D721Med (cell line): ENCODE data around the gene XRCC6.
"Not testable (repeated sequence)": the region's sequence is repeated elsewhere in the genome, so short reads cannot be mapped to it uniquely, and the experiment has no call there.

Experiments used
- DNase-seq: peaks from one replicate; pipeline ENCODE4 v3.0.0; 2011; ENCODE audit warnings: low spot score; ENCODE audit not compliant: insufficient read length
- FAIRE-seq: peaks from 2 replicates; lab custom pipeline; 2011; peaks lifted over from hg19 to GRCh38; lab: Jason Lieb, UNC
- TF ChIP-seq, protein P1 (sequence below): IDR thresholded peaks from 2 replicates; pipeline ENCODE4 v1.5.1; 2012; ENCODE audit warnings: mild to moderate bottlenecking, control low read depth; ENCODE audit not compliant: insufficient read depth; ENCODE audit errors: missing control alignments

Gene XRCC6

DNA sequence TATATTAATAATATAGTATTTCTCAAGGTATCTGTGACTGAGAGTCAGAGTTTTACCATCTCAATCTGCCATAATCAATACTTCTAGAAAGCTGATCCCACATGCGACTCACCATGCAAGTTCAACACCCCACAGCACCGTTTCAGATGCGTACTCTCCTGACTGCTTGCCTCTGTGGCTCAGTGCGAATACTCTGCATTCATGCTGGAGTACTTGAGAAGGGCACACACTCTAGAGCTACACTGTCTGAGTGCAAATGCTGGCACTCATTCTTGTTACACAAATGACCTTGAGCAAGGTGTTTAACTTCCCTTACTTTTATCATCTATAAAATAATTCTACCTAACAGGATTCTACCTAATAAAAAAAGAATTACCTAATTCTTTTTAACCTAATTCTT is 55.0 kb downstream of the XRCC6 start:
- no peak for DNase-seq
- no peak for FAIRE-seq
- TF ChIP-seq, protein P1, sequence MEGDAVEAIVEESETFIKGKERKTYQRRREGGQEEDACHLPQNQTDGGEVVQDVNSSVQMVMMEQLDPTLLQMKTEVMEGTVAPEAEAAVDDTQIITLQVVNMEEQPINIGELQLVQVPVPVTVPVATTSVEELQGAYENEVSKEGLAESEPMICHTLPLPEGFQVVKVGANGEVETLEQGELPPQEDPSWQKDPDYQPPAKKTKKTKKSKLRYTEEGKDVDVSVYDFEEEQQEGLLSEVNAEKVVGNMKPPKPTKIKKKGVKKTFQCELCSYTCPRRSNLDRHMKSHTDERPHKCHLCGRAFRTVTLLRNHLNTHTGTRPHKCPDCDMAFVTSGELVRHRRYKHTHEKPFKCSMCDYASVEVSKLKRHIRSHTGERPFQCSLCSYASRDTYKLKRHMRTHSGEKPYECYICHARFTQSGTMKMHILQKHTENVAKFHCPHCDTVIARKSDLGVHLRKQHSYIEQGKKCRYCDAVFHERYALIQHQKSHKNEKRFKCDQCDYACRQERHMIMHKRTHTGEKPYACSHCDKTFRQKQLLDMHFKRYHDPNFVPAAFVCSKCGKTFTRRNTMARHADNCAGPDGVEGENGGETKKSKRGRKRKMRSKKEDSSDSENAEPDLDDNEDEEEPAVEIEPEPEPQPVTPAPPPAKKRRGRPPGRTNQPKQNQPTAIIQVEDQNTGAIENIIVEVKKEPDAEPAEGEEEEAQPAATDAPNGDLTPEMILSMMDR: no peak

DNA sequence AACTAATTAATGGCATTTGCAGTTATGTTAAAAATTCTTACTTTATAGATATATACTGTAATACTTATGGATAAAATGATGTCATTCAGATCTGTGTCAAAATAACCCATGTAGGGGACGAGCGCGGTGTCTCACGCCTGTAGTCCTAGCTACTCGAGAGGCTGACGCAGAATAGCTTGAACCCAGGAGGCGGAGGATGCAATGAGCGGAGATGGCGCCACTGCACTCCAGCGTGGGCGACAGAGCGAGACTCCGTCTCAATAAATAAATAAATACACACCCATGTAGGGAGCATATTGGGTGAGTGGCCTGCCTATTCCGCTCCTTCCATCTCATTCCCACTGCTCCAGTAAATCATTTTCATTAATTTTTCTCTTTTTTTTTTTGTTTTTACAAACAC is 60.5 kb downstream of the XRCC6 start:
- FAIRE-seq (no peak), DNase-seq (no peak)
- TF ChIP-seq, protein P1: no peak

DNA sequence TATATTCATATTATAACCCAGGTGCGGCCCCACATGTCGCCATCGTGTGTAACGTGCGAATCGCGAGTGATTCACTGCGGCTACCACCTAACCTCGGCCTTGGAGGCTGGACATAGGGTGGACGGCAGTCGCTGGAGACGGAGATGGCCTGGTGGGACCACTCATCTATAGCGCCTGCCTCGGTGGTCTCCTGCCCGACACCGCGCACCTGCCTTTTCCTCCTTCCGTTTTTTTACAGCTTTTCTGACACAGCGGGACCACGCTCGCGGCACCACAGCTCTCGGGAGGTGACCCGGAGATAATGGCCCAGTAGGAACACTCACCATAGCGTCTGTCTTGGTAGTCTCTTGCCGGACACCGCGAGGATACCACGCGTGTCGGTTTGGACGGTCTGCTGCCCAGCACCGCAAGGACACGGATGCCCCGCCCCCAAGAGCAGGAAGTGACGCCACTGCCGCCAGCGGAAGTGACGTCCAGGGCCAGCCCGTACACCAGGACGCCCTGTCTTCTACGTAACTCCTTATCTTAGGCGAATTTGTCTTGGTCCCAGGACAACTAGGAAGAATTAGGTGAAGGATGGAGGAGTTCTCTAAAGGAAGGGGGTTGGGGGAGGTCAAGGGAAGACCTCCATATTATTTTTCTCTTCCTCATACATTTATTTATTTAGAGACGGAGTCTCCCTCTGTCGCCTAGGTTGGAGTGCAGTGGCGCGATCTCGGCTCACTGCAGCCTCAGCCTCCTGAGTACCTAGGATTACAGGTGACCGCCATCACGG is 61.1 kb downstream of the XRCC6 start:
- TF ChIP-seq, protein P1: no peak
- DNase-seq (no peak), FAIRE-seq (no peak)

DNA sequence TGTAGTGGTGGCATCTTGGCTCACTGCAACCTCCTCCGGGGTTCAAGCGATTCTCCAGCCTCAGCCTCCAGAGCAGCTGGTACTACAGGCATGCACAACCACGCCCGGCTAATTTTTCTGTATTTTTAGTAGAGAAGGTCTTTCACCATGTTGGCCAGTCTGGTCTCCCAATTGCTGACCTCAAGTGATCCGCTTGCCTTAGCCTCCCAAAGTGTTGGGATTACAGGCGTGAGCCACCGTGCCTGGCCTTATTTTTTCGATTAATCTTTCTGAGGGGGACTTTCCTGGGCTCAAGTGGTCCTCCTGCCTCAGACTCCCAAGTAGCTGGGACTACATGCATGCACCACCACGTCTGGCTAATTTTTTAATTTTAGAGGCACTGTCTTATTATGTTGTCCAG is 62.0 kb downstream of the XRCC6 start:
- FAIRE-seq (no peak), DNase-seq (no peak)
- TF ChIP-seq, protein P1: no peak

DNA sequence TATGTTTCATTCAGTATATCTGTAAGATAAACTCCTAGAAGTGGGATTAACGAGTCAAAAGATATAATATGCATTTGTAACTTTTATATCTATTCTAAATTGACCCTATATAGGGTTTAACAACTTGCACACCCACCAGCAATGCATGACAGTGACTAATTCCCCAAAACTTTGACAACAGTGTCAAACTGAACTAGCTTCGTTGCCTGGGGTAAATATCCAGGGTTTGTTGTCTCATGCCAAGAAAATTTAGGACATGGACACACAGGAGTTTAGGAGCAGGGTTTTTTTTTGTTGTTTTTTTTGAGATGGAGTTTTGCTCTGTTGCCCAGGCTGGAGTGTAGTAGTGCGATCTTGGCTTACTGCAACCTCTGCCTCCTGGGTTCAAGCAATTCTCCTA is 62.5 kb downstream of the XRCC6 start:
- FAIRE-seq: no peak
- TF ChIP-seq, protein P1: no peak
- no peak for DNase-seq

DNA sequence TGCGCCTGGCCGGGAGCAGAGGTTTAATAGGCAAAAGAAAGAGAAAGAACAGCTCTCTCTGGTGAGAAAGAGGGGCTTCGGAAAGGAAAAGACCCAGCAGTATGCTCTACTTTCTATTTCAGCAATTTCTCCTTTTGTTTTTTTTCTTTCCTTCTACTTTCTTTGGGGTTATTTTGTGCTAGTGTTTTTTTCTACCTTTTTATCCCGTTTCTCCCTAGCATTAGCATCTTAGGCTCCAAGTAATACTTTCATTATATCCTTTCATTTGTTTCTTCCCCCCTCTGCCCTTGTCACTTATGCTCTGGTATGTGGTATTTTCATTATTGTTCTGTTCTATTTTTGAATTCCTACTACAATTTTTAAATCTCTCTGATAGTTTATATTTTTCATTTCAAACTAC is 63.1 kb downstream of the XRCC6 start:
- no peak for DNase-seq
- FAIRE-seq: no peak
- TF ChIP-seq, protein P1: no peak

DNA sequence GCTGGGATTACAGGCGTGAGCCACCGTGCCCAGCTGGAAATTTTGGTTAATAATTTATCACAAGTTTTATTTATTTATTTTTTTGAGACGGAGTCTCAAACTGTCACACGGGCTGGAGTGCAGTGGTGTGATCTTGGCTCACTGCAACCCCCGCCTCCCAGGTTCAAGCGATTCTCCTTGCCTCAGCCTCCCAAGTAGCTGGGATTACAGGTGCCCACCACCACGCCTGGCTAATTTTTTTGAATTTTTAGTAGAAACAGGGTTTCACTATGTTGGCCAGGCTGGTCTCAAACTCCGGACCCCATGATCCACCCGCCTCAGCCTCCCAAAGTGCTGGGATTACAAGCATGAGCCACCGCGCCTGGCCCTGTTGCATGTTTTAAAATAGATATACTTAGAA is 65.8 kb downstream of the XRCC6 start:
- FAIRE-seq, DNase-seq: not testable (repeated sequence)
